HCT116 (cell line): ENCODE data around the gene THBD.

Experiments used
- CEBPB ChIP-seq: IDR thresholded peaks from 2 replicates; pipeline ENCODE4 v1.6.1; 2012; ENCODE audit warnings: low read depth
- EGR1 ChIP-seq: IDR thresholded peaks from 2 replicates; pipeline ENCODE4 v1.6.1; 2012; ENCODE audit warnings: low read depth
- EZH2 ChIP-seq: fragments of 200-600 bp; sonication (generic); IDR thresholded peaks from 2 replicates; pipeline ENCODE4 v1.6.1; 2017; ENCODE audit warnings: antibody characterized with exemption, mixed run types
- JUND ChIP-seq: IDR thresholded peaks from 2 replicates; pipeline ENCODE4 v1.6.1; 2012
- POLR2A ChIP-seq: IDR thresholded peaks from 2 replicates; pipeline ENCODE4 v1.7.0; 2011; ENCODE audit warnings: borderline replicate concordance; ENCODE audit not compliant: insufficient read depth, insufficient read length; ENCODE audit errors: extremely low read depth
- POLR2AphosphoS5 ChIP-seq: IDR thresholded peaks from 2 replicates; pipeline ENCODE4 v1.6.1; 2011; ENCODE audit warnings: mild to moderate bottlenecking, low read depth, low read length, moderate library complexity
- SIN3A ChIP-seq: IDR thresholded peaks from 2 replicates; pipeline ENCODE4 v1.6.1; 2012; ENCODE audit warnings: low read depth
- TCF7L2 ChIP-seq: IDR thresholded peaks from 2 replicates; pipeline ENCODE4 v1.7.0; 2011; ENCODE audit warnings: borderline replicate concordance, inconsistent platforms; ENCODE audit not compliant: insufficient read depth, insufficient read length; ENCODE audit errors: extremely low read depth
- YY1 ChIP-seq: IDR thresholded peaks from 2 replicates; pipeline ENCODE4 v1.6.1; 2011; ENCODE audit warnings: low read length, low read depth, moderate library complexity, mild to moderate bottlenecking; ENCODE audit not compliant: insufficient replicate concordance; ENCODE audit errors: extremely low read depth
- ZNF274 ChIP-seq: fragments of 200-500 bp; sonication (Bioruptor generic); IDR thresholded peaks from 2 replicates; pipeline ENCODE4 v1.6.1; 2014; ENCODE audit warnings: mild to moderate bottlenecking, low read depth, low read length, inconsistent platforms
- TF ChIP-seq, protein P1 (sequence below), 3 experiments: fragments of 200-600 bp in 1 of 3; sonication (generic) in 1 of 3; IDR thresholded peaks in 2 of 3; conservative IDR thresholded peaks in 1 of 3; 2 replicates each; pipeline ENCODE4 v1.5.1; 2012 to 2017; ENCODE audit warnings: low read depth in 2 of 3, low read length in 2 of 3, antibody characterized with exemption in 1 of 3, borderline replicate concordance in 1 of 3, control low read depth in 1 of 3, mild to moderate bottlenecking in 1 of 3, mixed read lengths in 1 of 3, mixed run types in 1 of 3, moderate library complexity in 1 of 3; ENCODE audit not compliant: insufficient read depth in 1 of 3
- TF ChIP-seq, protein P2 (sequence below): IDR thresholded peaks from 2 replicates; pipeline ENCODE4 v1.6.1; 2012; ENCODE audit warnings: low read depth
- TF ChIP-seq, protein P3 (sequence below): IDR thresholded peaks from 2 replicates; pipeline ENCODE4 v1.6.1; 2012
- TF ChIP-seq, protein P4 (sequence below): IDR thresholded peaks from 2 replicates; pipeline ENCODE4 v1.6.1; 2011; ENCODE audit warnings: mild to moderate bottlenecking, low read length, moderate library complexity; ENCODE audit not compliant: insufficient replicate concordance; ENCODE audit errors: extremely low read depth

DNA sequence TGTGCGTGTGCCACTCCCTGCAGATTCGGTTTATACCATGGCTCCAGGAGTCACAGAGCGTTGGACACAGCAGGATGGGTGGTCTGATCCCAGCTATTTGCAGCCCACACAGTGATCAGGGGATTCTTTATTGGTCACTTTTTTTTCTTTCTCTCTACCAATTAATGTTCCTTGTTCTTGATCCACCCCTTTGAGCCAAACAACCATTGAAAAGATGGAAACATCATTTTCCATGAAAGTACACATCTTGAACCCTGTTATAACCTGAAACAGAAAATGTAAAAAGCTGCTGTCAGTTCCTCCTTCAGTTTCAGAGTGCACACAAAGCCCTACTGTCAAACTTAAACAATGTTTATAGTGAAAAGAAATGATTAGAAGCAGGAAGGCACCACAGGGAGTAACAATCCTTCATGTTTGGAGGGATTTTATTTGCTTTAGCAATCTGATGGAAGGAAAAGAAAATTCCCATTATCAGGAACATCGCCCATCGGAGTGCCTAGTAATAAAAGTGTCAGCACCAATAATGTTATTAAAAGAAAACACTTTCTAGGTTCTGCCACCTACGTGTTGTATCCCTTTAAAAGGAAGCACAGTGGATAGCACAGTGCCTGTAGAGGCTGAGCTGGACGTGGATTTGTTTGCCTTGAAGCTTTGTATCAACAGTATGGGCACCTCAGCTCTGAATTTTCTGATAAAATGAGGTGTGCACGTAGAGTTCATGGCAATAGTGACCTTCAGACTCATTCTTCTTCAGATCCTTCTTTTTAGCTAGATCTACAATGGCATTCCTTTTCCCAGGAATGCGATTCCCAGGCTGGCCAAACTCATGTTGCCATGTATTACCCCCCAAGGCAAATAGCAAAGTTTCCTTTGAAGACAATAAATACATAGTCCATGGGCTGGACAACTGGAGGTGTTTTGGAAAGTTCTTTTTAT is 16.1 kb upstream of the THBD start:
- TF ChIP-seq TCF7L2 = no peak
- TF ChIP-seq, protein P1, sequence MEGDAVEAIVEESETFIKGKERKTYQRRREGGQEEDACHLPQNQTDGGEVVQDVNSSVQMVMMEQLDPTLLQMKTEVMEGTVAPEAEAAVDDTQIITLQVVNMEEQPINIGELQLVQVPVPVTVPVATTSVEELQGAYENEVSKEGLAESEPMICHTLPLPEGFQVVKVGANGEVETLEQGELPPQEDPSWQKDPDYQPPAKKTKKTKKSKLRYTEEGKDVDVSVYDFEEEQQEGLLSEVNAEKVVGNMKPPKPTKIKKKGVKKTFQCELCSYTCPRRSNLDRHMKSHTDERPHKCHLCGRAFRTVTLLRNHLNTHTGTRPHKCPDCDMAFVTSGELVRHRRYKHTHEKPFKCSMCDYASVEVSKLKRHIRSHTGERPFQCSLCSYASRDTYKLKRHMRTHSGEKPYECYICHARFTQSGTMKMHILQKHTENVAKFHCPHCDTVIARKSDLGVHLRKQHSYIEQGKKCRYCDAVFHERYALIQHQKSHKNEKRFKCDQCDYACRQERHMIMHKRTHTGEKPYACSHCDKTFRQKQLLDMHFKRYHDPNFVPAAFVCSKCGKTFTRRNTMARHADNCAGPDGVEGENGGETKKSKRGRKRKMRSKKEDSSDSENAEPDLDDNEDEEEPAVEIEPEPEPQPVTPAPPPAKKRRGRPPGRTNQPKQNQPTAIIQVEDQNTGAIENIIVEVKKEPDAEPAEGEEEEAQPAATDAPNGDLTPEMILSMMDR (IDR thresholded peaks at IDR 0.05 in 2 of 3, conservative IDR thresholded peaks at IDR 0.05 in 1 of 3; ENCODE audit: borderline replicate concordance in 1 of 3, insufficient read depth in 1 of 3, low read depth in 2 of 3, low read length in 2 of 3) = no peak
- TF ChIP-seq, protein P2, sequence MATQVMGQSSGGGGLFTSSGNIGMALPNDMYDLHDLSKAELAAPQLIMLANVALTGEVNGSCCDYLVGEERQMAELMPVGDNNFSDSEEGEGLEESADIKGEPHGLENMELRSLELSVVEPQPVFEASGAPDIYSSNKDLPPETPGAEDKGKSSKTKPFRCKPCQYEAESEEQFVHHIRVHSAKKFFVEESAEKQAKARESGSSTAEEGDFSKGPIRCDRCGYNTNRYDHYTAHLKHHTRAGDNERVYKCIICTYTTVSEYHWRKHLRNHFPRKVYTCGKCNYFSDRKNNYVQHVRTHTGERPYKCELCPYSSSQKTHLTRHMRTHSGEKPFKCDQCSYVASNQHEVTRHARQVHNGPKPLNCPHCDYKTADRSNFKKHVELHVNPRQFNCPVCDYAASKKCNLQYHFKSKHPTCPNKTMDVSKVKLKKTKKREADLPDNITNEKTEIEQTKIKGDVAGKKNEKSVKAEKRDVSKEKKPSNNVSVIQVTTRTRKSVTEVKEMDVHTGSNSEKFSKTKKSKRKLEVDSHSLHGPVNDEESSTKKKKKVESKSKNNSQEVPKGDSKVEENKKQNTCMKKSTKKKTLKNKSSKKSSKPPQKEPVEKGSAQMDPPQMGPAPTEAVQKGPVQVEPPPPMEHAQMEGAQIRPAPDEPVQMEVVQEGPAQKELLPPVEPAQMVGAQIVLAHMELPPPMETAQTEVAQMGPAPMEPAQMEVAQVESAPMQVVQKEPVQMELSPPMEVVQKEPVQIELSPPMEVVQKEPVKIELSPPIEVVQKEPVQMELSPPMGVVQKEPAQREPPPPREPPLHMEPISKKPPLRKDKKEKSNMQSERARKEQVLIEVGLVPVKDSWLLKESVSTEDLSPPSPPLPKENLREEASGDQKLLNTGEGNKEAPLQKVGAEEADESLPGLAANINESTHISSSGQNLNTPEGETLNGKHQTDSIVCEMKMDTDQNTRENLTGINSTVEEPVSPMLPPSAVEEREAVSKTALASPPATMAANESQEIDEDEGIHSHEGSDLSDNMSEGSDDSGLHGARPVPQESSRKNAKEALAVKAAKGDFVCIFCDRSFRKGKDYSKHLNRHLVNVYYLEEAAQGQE = no peak
- TF ChIP-seq, protein P3, sequence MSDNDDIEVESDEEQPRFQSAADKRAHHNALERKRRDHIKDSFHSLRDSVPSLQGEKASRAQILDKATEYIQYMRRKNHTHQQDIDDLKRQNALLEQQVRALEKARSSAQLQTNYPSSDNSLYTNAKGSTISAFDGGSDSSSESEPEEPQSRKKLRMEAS = no peak
- no peak for TF ChIP-seq EZH2
- TF ChIP-seq POLR2A = no peak
- TF ChIP-seq POLR2AphosphoS5 = no peak
- no peak for TF ChIP-seq YY1
- TF ChIP-seq, protein P4, sequence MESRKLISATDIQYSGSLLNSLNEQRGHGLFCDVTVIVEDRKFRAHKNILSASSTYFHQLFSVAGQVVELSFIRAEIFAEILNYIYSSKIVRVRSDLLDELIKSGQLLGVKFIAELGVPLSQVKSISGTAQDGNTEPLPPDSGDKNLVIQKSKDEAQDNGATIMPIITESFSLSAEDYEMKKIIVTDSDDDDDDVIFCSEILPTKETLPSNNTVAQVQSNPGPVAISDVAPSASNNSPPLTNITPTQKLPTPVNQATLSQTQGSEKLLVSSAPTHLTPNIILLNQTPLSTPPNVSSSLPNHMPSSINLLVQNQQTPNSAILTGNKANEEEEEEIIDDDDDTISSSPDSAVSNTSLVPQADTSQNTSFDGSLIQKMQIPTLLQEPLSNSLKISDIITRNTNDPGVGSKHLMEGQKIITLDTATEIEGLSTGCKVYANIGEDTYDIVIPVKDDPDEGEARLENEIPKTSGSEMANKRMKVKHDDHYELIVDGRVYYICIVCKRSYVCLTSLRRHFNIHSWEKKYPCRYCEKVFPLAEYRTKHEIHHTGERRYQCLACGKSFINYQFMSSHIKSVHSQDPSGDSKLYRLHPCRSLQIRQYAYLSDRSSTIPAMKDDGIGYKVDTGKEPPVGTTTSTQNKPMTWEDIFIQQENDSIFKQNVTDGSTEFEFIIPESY = no peak
- no peak for TF ChIP-seq SIN3A
- TF ChIP-seq JUND = no peak
- TF ChIP-seq ZNF274 = no peak
- TF ChIP-seq EGR1 = no peak
- no peak for TF ChIP-seq CEBPB
